Sciatic nerve (tissue), 2 donors: Measurements from ENCODE around the gene APCDD1. TPM values are rescaled to one million over a fixed set of nuclear protein-coding genes. Genes with fewer than 3 reads are reported as not detected.
A peak's percentile ranks its signal among the peaks of the same experiment; 100 is the strongest.

ENCODE experiments used
- ATAC-seq: fragments of 200-7000 bp; cut with Tn5 transposase; one replicate; pipeline ENCODE4 v1.9.1; 2020; ENCODE audit warnings: mild to moderate bottlenecking, moderate library complexity
- DNase-seq: peaks from one replicate; pipeline ENCODE4 v3.0.0-alpha.2; 2020; ENCODE audit warnings: low spot score
- intact Hi-C: fragments of 100-400 bp; cut with DNase I; formaldehyde crosslinking; loops from one replicate; pipeline ENCODE4 v1.14.2; 2022
- total RNA-seq: library from RNA; stranded (reverse); fragmentation: NEBNext Ultra II Directional; extraction: Animal tissue kit (Norgen Biotek cat#: 25700); gene quantifications from one replicate; pipeline ENCODE4 v1.2.1, GENCODE V29; 2021
- donor health status: DM: no; HTN: no; CAD: no.
- donor health status: DM: no; HTN: no; CAD: no.

The APCDD1 gene
- total RNA-seq, result 43.1 TPM

DNA sequence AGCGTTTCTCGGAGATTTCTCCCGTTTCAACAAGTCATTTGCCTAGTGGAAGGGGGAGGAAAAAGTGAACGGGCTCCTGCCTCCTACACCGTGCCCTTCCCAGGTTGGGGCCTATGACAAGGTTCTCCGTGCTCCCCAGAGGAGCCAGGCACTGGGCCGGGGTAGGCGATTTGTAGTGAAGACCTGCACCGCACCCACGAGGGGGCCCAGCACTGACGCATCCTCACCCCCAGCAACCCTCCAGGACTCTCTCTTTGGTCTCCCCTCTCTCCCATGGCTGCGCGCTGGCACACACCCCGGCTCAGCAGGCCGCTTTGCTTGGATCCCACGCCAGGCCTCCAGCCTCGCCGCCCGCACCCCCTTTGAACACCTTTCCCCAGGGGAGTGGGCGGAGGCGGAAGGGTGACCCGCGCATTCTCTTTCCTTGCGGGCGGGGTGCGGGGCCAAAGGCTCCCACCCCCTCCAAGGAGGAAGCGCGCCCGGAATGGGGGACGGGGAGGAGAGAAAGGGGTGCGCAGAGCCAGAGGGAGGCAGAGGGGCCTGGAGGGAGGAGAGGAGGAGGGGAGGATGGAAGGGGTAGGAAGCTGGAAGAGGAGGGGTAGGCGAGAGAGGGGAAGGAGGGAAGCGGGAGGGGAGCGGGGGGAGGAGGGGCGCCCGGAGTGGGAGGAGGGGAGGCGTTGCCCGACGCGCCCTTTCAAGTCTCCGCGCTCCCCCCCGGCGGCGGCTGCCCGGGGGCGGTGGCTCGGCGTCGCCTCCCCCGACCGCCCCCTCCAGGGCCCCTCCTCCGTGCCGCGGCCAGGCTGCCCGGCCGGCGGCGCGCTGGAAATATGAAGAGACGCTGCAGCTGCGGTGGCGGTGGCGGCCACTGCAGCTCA lies at the start of gene APCDD1:
TSS of gene APCDD1 (plus strand) at position 830 of the 875 bp plus-strand sequence. CDS start 347 bp downstream, outside the sequence.
- peak; percentile 88 for ATAC-seq
- peak; percentile 90 for DNase-seq
- intact Hi-C loops, result no loop called here

DNA sequence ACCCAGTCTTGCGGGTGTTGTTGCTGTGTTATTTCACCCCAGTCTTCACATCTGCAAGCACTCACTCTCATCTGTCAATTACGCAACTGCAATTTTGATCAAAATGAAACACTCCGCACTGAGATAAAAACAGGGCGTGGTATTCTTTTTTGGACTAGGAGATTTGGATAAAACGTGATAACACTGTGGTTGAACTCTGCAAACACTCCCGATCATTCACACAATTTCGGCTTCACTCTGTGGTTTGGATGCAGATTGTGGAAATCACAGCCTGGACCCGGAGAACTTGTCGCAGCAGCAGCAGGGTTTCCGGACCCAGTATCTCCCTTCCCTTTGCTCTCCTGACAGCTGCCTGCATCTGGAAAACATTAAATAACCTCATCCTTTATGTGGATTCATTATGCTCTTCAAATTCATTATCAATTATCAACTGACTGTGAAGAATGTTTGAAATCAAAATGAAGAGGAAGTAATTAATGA lies 49.4 kb upstream of the APCDD1 start:
- intact Hi-C loops, result no loop called here
- ATAC-seq (peak; percentile 83), DNase-seq (no peak)

DNA sequence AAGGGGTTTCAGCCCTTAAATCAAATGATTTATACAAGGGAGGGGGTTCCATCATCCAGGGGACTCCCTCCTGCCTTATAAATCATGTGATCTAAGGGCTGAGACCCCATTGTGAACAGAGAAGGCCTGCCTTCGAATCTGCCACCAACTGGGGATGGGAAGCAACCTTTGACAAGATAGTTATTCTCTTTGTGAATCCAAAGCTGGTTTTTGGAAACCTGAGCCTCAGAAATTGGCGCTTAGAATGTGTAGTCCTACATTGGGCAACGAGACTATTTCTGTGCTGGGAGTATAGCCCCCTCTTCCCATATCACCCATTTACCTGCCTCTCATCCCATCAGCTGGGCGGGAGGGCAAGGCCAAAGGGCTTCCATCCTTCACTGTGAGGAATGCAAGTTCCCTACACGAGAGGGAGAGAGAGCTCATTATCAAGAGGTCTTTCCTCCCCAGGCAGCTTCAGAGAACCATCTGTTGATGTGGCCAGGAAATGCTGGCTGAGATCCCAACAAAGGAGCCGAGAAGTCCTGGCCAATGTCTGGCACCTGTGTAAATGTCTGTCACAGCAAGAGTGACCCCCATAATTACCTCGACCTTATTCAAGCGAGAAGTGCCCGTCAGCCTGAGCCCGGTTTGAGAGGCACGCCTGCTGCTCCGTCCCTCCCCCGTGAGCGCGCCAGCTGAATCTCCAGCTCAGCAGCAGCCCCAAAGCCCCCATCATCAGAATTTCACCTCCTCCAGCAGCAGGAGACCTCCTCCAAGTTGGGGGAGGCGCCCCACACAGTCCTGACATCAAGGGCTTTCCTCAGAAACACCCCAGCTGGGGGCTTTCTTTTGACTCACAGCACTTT lies 48.4 kb upstream of the APCDD1 start:
- DNase-seq, result no peak
- no peak for ATAC-seq
- intact Hi-C loops, result no loop called here

DNA sequence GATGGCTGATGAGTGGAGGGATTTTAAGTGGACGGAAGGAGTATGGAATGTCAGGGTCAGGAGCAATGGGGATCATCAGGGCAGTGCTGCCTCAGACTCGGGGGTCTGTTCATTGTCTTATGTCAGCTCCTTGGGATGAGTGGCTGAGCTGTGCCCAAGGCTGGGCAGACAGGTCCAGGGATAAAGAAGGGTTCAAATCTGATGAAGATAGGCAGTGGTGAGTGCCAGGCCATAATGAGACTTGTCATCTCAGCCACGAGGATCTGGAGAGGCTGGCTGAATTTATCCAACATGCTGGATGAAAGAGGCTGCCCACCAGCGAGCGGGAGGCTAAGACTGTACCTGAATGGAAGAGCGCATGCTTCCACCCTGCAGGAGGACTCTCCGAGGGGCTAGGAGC lies 46.3 kb upstream of the APCDD1 start:
- no peak for DNase-seq
- intact Hi-C loops, result no loop called here
- ATAC-seq, result no peak

DNA sequence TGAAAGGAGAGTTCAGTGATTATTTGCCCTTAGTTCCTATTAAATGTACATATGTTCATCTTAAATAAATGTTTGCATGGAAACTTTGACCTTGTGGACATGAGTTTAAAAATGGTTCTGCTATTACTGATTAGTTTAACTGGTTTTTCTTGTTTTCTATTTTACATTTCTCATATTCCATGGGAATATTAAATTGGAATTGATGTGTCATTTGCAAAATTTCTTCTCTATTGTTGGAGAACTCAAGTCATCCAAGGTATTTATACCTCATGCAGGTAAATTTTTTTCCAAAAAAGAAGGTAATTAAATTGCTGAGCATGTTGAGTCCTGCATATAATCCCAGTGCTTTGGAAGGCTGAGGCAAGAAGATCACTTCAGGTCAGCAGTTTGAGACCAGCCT lies 45.4 kb upstream of the APCDD1 start:
- intact Hi-C loops, result no loop called here
- no peak for DNase-seq
- no peak for ATAC-seq

DNA sequence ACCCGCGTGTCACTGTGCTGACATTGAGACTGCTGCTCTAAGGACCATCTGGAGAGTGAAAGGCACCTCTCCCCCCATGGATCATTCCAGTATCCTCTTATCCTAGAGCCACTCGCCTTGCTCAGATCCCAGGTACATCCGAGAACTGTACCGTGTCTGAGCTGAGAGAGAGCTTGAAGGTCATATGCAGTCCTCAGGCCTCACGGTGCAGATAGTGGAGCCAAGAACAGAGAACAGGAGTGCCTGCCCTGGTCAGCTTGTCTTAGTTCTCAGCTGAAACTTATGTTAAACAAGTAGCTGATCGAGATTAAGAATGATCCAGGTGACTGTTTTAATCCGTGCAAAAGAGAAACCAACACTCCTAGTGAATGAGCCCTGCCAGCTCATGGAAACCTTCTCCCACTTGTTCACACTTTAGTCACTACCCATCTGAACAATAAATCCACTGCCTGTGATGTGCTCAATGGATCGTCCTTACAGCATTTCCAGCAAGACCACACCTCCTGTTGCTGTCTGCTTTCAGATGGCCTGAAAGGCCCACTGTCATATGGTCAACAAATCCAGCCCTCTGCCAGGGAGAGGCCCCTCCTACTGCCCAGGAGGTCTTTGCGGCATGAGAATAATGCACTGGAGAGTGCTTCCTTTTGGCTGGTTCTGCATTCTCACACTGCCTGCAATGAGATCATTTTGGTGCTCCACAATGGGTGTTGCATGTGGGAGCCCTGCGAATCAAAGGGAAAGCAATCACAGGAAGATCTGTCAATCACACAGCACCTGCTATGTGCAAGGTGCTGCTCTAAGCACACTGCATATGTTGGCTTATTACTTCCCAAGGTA lies 43.7 kb upstream of the APCDD1 start:
- DNase-seq, result no peak
- intact Hi-C loops, result no loop called here
- ATAC-seq, result no peak

DNA sequence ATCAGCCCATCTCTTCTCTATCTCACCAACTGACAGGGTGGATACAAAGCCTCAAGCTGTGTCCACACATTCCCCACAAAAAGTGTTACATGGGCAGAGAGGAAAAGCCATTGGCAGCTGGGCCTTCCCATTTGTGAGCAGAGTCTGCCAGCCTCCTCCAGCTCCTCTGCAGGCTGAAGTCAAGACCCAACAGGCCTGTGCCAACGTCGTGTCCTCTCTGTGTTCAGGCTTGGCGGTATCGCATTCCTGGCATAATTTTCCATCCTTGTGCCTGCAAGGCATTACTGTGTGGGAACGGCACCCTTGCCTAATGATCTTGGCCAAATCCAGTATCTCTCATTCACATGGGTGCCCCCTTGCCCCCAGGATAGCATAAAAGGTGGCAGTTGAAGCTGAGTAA lies 41.5 kb upstream of the APCDD1 start:
- no peak for DNase-seq
- intact Hi-C loops, result no loop called here
- no peak for ATAC-seq

DNA sequence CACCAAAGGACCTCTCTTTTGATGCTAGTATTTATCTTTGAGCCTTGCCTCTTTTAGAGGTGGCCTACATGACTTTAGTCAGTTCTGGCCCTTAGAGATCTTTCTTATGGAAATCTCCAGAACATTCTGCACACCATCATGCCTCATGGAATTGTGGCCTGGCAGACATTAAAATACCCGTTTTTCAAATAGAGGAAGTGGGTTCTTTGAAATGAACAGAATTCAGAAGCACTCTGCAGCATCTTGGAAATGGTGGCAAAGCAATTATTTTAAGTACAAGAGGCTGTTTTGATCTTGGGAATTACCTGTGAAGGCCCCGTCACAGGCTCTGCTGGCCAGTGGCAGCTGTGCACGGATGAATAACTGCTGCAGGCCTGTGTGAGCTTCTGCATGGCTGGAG lies 40.7 kb upstream of the APCDD1 start:
- intact Hi-C loops, result no loop called here
- ATAC-seq (no peak), DNase-seq (no peak)

DNA sequence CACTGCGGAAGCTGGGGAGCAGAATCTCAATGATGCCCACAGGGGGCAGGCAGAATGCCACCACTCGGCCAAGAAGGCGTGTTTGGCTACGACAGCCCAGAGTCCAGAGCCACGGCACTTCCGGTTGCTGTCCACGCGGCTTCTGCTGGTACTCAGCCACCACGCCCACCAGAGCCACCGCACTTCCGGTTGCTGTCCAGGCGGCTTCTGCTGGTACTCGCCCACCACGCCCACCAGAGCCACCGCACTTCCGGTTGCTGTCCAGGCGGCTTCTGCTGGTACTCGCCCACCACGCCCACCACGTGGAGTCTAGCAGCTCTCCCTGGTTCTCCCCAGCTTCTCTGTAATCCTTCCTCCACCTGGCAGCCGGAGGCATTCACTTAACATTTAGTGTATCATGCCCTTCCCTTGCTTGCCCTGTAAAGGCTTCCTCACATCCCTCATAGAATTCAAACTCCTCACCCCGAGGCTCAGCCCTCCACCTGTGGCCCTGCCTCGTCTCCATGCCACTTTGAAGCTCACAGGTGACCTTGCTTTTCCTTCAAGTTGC lies 40.1 kb upstream of the APCDD1 start:
- ATAC-seq (no peak), DNase-seq (no peak)
- intact Hi-C loops, result no loop called here

DNA sequence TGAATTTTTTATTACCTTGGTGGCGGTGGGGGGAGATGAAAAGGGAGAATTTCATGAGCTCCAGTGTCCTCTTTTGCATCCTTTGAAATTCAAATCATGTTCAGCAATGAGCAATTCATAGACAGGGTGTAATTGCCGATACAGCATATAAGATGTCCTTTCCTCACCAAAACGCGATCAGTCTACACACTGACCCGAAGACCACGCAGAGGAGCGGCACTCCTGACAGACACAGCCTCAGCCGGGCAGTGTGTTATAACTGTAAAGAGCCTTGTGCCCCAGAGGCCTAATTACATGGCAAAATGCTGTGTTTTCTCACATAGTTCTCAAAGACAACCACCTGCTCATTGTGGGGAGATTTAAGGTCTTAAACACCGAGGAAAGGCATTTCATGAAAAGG lies 38.4 kb upstream of the APCDD1 start:
- ATAC-seq (no peak), DNase-seq (no peak)
- intact Hi-C loops, result no loop called here

DNA sequence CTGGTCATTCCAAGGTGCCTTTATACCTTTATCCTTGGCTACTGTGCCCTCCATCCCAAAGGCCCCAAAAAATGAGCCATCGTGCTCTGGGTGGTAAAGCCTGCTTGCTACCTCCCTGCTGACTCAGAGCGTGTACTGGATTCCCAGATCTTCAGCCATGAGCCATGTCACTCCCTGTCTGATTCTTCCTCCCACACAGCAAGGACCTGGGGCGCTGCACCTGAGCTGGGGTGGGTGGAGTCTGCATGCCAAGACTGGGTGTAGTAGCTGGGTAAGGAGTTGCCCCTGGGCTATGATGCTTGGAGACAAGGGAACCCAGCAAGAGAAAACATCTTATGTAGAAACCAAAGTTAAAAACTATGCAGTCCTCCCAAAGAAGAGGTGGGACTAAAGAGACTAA lies 37.2 kb upstream of the APCDD1 start:
- no peak for ATAC-seq
- intact Hi-C loops, result no loop called here

DNA sequence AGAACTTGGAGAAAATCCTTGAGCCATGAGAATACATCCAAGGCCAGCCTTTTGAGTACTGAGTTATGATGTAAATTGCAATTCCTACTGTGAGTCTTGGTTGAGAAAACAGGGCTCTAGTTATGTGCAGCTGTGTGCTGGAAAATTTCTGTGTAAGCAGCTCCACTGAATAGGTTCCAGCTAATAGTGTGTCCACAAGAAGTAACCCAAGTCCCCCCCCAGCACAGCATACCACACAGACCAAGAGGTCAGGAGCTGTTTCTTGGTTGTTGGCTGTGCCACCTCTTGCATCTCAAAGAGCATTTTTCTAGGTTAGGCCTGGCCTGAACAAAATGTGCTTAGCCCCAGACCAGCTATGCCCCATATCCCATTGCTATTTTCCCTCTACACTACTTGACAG lies 36.8 kb upstream of the APCDD1 start:
- intact Hi-C loops, result no loop called here
- DNase-seq (no peak), ATAC-seq (peak; percentile 88)

More for the DNA sequence above, 37.2 kb upstream of the APCDD1 start:
- DNase-seq, result no peak

DNA sequence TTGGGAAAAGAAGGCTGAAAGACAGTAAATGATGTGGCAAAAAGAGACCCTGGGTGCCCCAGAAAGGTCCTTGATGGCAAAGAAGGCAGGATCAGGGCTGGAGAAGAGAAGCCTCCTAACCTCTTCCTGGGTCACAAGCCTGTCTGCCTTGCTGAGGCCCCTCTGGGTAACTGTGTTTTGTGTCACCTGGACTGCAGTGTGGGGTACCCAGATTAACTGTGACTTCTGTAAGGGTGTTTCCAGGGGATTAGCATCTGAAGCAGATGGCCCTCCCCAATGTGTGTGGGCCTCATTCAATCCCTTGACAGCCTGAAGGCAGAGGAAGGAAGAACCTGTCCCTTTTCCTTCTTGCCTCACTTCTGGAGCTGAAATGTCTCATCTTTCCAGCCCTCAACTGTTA lies 35.6 kb upstream of the APCDD1 start:
- intact Hi-C loops, result no loop called here
- no peak for DNase-seq
- ATAC-seq, result no peak

DNA sequence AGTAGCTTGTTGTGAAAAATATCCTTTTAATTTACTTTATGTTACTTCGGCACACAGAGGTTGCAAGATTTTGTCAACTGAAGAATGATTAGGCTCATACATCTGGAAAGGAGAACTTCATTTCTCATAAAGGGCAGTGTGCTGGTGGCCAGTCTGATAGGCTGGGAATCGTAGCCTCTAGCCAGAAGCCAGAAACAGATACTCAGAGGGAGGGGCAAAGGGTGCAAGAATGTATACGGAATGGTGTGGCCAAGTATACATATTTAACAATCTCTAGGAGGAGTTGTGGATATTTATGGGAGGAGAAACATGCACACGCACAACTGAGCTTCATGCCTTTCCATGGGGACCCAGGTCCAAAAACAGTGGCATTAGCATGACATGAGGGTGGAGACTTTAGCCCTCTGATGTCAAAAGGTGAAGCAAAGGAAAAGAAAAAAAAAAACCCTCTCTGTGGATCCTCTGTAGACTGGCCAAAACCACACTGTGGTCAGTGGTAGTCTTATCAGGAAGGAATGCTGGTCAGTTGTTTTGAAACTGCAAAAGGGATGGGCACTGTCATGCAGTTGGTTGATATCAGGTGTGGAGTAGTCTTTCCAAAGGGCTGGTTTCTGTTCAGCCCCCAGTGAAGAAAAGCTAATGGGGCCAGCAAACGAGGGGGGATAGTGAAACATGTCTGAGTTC lies 34.9 kb upstream of the APCDD1 start:
- intact Hi-C loops, result no loop called here
- DNase-seq (no peak), ATAC-seq (peak; percentile 39)

DNA sequence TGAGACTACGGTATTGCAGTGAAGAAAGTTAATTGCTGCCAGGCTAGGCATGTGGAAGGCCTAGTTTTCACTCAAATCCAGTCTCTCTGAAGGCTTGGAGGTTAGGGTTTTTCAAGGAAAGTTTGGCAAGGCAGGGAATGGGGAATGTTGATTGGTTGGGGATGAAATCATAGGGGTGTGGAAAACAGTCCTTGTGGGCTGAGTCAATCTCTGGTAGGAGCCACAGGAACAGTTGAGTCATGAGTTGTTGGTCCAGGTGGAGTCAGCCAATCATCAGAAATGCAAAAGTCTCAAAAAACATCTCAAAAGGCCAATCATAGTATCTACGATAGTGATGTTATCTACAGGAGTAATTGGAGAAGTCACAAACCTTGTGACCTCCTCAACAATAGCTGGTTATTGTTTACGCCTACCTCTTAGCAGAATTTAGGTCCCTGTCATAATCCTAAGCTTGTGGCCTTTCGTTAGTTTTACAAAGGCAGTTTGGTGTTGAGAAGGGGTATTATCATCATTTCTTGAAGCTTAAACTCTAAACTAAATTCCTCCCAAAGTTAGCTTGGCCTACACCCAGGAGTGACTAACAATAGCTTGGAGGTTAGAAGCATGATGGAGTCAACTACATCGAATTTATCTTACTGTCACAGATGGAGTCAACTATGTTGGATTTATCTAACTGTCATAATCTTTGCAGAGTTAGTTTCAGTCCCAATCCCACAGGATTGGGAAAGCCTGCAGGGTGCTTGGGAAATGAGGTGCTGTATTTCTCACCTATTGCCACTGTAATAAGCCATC lies 33.7 kb upstream of the APCDD1 start:
- ATAC-seq (no peak), DNase-seq (no peak)
- intact Hi-C loops, result no loop called here

DNA sequence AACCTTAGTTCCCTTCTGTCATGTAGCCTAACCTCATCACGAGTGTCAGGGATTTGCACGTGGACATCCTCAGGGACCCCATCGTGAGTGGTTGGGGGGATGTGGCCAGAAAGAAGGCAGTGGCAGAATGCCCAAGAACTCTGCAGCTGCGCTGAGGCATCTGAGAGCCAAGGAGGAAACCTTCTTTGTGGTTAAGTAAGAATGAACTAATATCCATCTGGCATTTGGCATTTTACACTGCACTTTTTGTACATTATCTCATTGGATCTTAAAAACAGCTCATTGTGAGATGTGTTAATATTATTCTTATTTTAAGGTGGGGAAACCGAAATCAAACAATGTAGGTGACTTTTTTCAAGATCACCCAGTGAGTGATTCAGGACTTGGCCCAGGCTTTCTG lies 32.6 kb upstream of the APCDD1 start:
- peak; percentile 56 for ATAC-seq
- no peak for DNase-seq
- intact Hi-C loops, result no loop called here

DNA sequence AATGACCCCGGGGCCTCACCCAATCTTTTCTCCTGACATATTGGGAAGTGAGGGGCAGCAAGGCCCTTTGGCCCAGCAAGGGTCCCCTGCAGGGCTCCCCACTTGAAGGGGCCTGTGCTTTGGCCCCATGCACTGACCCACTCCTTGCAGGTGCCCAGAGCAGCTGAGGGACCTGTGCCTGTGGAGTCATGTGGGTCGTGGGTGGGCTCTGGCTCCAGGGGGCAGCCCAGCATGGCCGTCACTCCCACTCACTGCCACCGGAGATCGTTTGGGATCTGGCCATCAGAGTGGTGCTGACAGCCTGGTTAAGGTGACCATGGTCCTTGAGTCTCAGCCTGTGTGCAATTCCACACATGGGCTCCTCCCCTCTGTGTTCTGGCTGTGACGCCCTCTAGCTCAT lies 31.7 kb upstream of the APCDD1 start:
- ATAC-seq, result no peak
- intact Hi-C loops, result no loop called here
- DNase-seq, result no peak
